ENCODE measurements around the gene DNAJC21.
"Not testable (repeated sequence)": the region's sequence is repeated elsewhere in the genome, so short reads cannot be mapped to it uniquely, and the experiment has no call there.

The DNAJC21 gene

GRCh38 chr5:34929134-34929719, at the start of gene DNAJC21:
Gene DNAJC21 (plus strand): TSS chr5:34929559. CDS start chr5:34929820, 261 bp downstream.
- DNase-seq = peak; percentile 97

- no peak for DNase-seq
These were observed 48.1 kb upstream of the DNAJC21 start for GRCh38 chr5:34881246-34881645.

- DNase-seq = no peak
These were observed 42.8 kb upstream of the DNAJC21 start for GRCh38 chr5:34886392-34887119.

GRCh38 chr5:34889394-34889793, 40.0 kb upstream of the DNAJC21 start:
- DNase-seq = no peak

GRCh38 chr5:34891981-34892380, 37.4 kb upstream of the DNAJC21 start:
- no peak for DNase-seq

- no peak for DNase-seq
These were observed 36.9 kb upstream of the DNAJC21 start for GRCh38 chr5:34892414-34892813.

- DNase-seq = no peak
These were observed 34.6 kb upstream of the DNAJC21 start for GRCh38 chr5:34894716-34895115.

- no peak for DNase-seq
These were observed 33.5 kb upstream of the DNAJC21 start for GRCh38 chr5:34895641-34896419.

- no peak for DNase-seq
These were observed 31.7 kb upstream of the DNAJC21 start for GRCh38 chr5:34897646-34898045.

GRCh38 chr5:34898258-34898895, 31.0 kb upstream of the DNAJC21 start:
- peak; percentile 64 for DNase-seq

- no peak for DNase-seq
These were observed 30.3 kb upstream of the DNAJC21 start for GRCh38 chr5:34899066-34899465.

GRCh38 chr5:34900652-34901051, 28.7 kb upstream of the DNAJC21 start:
- DNase-seq = no peak

GRCh38 chr5:34903260-34903659, 26.1 kb upstream of the DNAJC21 start:
- no peak for DNase-seq

GRCh38 chr5:34905564-34905963, 23.8 kb upstream of the DNAJC21 start:
- no peak for DNase-seq

- DNase-seq = no peak
These were observed 16.3 kb upstream of the DNAJC21 start for GRCh38 chr5:34913072-34913471.

GRCh38 chr5:34914671-34915138, 14.7 kb upstream of the DNAJC21 start:
- DNase-seq = no peak

- peak; percentile 98 for DNase-seq
These were observed 14.1 kb upstream of the DNAJC21 start, which contains the start of the genes BRIX1 and RAD1 for GRCh38 chr5:34915139-34915855. Gene BRIX1 (plus strand): TSS chr5:34915711. CDS start chr5:34915739, 28 bp downstream. Gene RAD1 (minus strand): TSS chr5:34915504. CDS start chr5:34914892, 612 bp downstream.

- DNase-seq = no peak
These were observed 13.5 kb upstream of the DNAJC21 start for GRCh38 chr5:34915856-34916192.

- no peak for DNase-seq
These were observed 12.8 kb upstream of the DNAJC21 start for GRCh38 chr5:34916518-34916917.

GRCh38 chr5:34918025-34918424, 11.3 kb upstream of the DNAJC21 start:
- no peak for DNase-seq

GRCh38 chr5:34919077-34919476, 10.3 kb upstream of the DNAJC21 start:
- DNase-seq = no peak

GRCh38 chr5:34923256-34923655, 6.1 kb upstream of the DNAJC21 start:
- not testable (repeated sequence) for DNase-seq

All from DMS153 (cell line).